Endothelial cell of umbilical vein (primary cell): Measurements from ENCODE around the gene PIANP. TPM values are rescaled to one million over a fixed set of nuclear protein-coding genes. Genes with fewer than 3 reads are reported as not detected.
A peak's percentile ranks its signal among the peaks of the same experiment; 100 is the strongest.
"Not testable (repeated sequence)": the region's sequence is repeated elsewhere in the genome, so short reads cannot be mapped to it uniquely, and the experiment has no call there.

Experiments
- BruUV-seq: library from RNA; stranded (reverse); fragments of 400-500 nt; replicated peaks from 2 replicates; lab custom pipeline; 2021; lab: Mats Ljungman, UMichigan
- CTCF ChIA-PET: fragments of 300-600, 350-600 bp; sonication (Branson Sonifier 250); formaldehyde crosslinking; loops from one replicate; lab custom pipeline; 2021; ENCODE audit warnings: antibody characterized with exemption, inconsistent platforms; lab: Charles Lee
- POLR2A ChIA-PET: fragments of 300-600, 350-600 bp; sonication (Branson Sonifier 250); formaldehyde crosslinking; loops from one replicate; lab custom pipeline; 2021; ENCODE audit warnings: antibody characterized with exemption, inconsistent platforms; lab: Charles Lee
- DNase-seq: peaks from one replicate; pipeline ENCODE4 v3.0.0-alpha.2; 2011; ENCODE audit warnings: low read depth, low spot score
- FAIRE-seq: peaks from 2 replicates; lab custom pipeline; 2011; peaks lifted over from hg19 to GRCh38; lab: Jason Lieb, UNC
- H2AFZ ChIP-seq: 2 replicates; pipeline ENCODE4 v1.6.0; 2012; ENCODE audit warnings: low read depth, low read length, control low read depth, inconsistent platforms
- H3K27ac ChIP-seq: 2 replicates; pipeline ENCODE4 v1.5.1; 2011; ENCODE audit warnings: low read depth, mild to moderate bottlenecking, control low read depth, low read length, moderate library complexity; ENCODE audit not compliant: insufficient read depth
- H3K27me3 ChIP-seq, 2 experiments: 2 replicates each; pipeline versions ENCODE4 v1.6.0 to v1.6.1; 2011; ENCODE audit warnings: low read length in 2 of 2, mixed read lengths in 1 of 2; ENCODE audit not compliant: control insufficient read depth in 2 of 2, insufficient read depth in 2 of 2
- H3K36me3 ChIP-seq, 2 experiments: 2 replicates in 1 of 2; 3 replicates in 1 of 2; pipeline ENCODE4 v1.5.1; 2011; ENCODE audit warnings: low read length in 2 of 2, mild to moderate bottlenecking in 1 of 2, moderate library complexity in 1 of 2; ENCODE audit not compliant: control insufficient read depth in 2 of 2, insufficient read depth in 2 of 2; ENCODE audit errors: extremely low read depth in 1 of 2
- H3K4me1 ChIP-seq: 3 replicates; pipeline ENCODE4 v1.5.1; 2011; ENCODE audit warnings: mild to moderate bottlenecking, low read length; ENCODE audit not compliant: control insufficient read depth, insufficient read depth; ENCODE audit errors: extremely low read depth
- H3K4me2 ChIP-seq: 2 replicates; pipeline ENCODE4 v1.6.1; 2011; ENCODE audit warnings: low read length, control low read depth, mixed read lengths; ENCODE audit not compliant: insufficient read depth
- H3K4me3 ChIP-seq, 3 experiments: fragments of 200-600 bp in 1 of 3; sonication (generic), shearing (Covaris generic) in 1 of 3; replicated peaks in 1 of 3; 2 replicates each; pipeline ENCODE4 v1.5.1; 2011 to 2016; ENCODE audit warnings: control low read depth in 3 of 3, low read length in 3 of 3, mild to moderate bottlenecking in 2 of 3, inconsistent platforms in 1 of 3, low read depth in 1 of 3, moderate library complexity in 1 of 3; ENCODE audit not compliant: insufficient read depth in 1 of 3
- H3K79me2 ChIP-seq: 2 replicates; pipeline ENCODE4 v1.6.0; 2012; ENCODE audit warnings: low read length, inconsistent platforms; ENCODE audit not compliant: control insufficient read depth, insufficient read depth
- H3K9ac ChIP-seq: replicated peaks from 2 replicates; pipeline ENCODE3; 2011; ENCODE audit warnings: low read length, control low read depth; ENCODE audit not compliant: insufficient read depth; ENCODE audit errors: extremely low read depth
- H3K9me1 ChIP-seq: replicated peaks from 3 replicates; pipeline ENCODE4 v1.6.0; 2011; ENCODE audit warnings: mild to moderate bottlenecking, low read length; ENCODE audit not compliant: control insufficient read depth, insufficient read depth; ENCODE audit errors: extremely low read depth
- H3K9me3 ChIP-seq: replicated peaks from 2 replicates; pipeline ENCODE4 v1.5.1; 2012; ENCODE audit warnings: low read length, inconsistent platforms; ENCODE audit not compliant: control insufficient read depth, insufficient read depth
- H4K20me1 ChIP-seq: replicated peaks from 2 replicates; pipeline ENCODE3; 2011; ENCODE audit warnings: mild to moderate bottlenecking, low read length; ENCODE audit not compliant: control insufficient read depth, insufficient read depth; ENCODE audit errors: extremely low read depth
- EZH2 ChIP-seq: IDR thresholded peaks from 2 replicates; pipeline ENCODE4 v1.6.1; 2012; ENCODE audit warnings: borderline replicate concordance, low read depth, mild to moderate bottlenecking, moderate library complexity, low read length, inconsistent platforms; ENCODE audit not compliant: severe bottlenecking
- FOS ChIP-seq: IDR thresholded peaks from 2 replicates; pipeline ENCODE4 v1.6.1; 2011; ENCODE audit warnings: mild to moderate bottlenecking, low read length, moderate library complexity, borderline replicate concordance; ENCODE audit not compliant: insufficient read depth
- GATA2 ChIP-seq: IDR thresholded peaks from 2 replicates; pipeline ENCODE4 v1.7.0; 2011; ENCODE audit warnings: low read depth, mild to moderate bottlenecking, moderate library complexity, mixed read lengths, low read length; ENCODE audit not compliant: insufficient read length, insufficient read depth
- MAX ChIP-seq: IDR thresholded peaks from 2 replicates; pipeline ENCODE4 v1.6.1; 2011; ENCODE audit not compliant: insufficient read depth, insufficient read length
- MYC ChIP-seq: IDR thresholded peaks from one replicate; pipeline ENCODE4 v1.6.1; 2011; ENCODE audit warnings: mild to moderate bottlenecking, low read depth, low read length
- POLR2A ChIP-seq: IDR thresholded peaks from 2 replicates; pipeline ENCODE4 v1.6.1; 2012; ENCODE audit warnings: low read depth, mild to moderate bottlenecking, control low read depth, low read length
- POLR2AphosphoS5 ChIP-seq: IDR thresholded peaks from 2 replicates; pipeline ENCODE4 v1.6.1; 2012; ENCODE audit warnings: low read depth, mild to moderate bottlenecking, control low read depth, low read length, moderate library complexity; ENCODE audit not compliant: insufficient read depth
- dilution Hi-C: fragments of 300-500 bp; cut with MboI; formaldehyde crosslinking; loops from one replicate; pipeline ENCODE4 v1.15.0; 2019; ENCODE audit warnings: low sequenced_read_pairs; ENCODE audit not compliant: extremely low pct_ligation_motif_present
- intact Hi-C: fragments of 100-400 bp; cut with micrococcal nuclease; formaldehyde crosslinking; loops from one replicate; pipeline ENCODE4 v1.10.0; 2022
- polyA plus RNA-seq, 4 experiments: library from polyadenylated mRNA; depleted of rRNA in 3 of 4; stranded (reverse) in 3 of 4; unstranded in 1 of 4; fragments of >200 nt; gene quantifications; 2 replicates each; pipeline versions ENCODE4 v1.2.1 to v1.2.3, GENCODE V29; 2011 to 2012; ENCODE audit warnings: missing spikeins in 1 of 4
- total RNA-seq: library from RNA; stranded (reverse); gene quantifications from 2 replicates; pipeline ENCODE4 v1.2.3, GENCODE V29; 2021
- TF ChIP-seq, protein P1 (sequence below), 2 donors: IDR thresholded peaks; 1 replicate in 1 of 2; 2 replicates in 1 of 2; pipeline ENCODE4 v1.5.1; 2011; ENCODE audit warnings: low read length in 2 of 2, mild to moderate bottlenecking in 2 of 2, moderate library complexity in 2 of 2, control low read depth in 1 of 2, inconsistent platforms in 1 of 2, low read depth in 1 of 2; ENCODE audit not compliant: insufficient read depth in 1 of 2; ENCODE audit errors: extremely low read depth in 1 of 2

Gene PIANP
- total and polyA plus RNA-seq, 2 donors (not counting 3 experiments of a cell fraction or from before 2014, with no cell fraction given) = 0.10 to 0.55 TPM

GRCh38 chr12:6716874-6717437 lies 16.3 kb upstream of the PIANP start:
- CTCF ChIA-PET = interaction anchor here (0.7 kb wide), 1 partner anchor 163 kb away, joined by 3 read pairs; no protein-coding TSS in a partner anchor
- H3K27me3 ChIP-seq = no peaks in the 10 kb centered on the region
- POLR2A ChIA-PET = no interaction called here

DNA sequence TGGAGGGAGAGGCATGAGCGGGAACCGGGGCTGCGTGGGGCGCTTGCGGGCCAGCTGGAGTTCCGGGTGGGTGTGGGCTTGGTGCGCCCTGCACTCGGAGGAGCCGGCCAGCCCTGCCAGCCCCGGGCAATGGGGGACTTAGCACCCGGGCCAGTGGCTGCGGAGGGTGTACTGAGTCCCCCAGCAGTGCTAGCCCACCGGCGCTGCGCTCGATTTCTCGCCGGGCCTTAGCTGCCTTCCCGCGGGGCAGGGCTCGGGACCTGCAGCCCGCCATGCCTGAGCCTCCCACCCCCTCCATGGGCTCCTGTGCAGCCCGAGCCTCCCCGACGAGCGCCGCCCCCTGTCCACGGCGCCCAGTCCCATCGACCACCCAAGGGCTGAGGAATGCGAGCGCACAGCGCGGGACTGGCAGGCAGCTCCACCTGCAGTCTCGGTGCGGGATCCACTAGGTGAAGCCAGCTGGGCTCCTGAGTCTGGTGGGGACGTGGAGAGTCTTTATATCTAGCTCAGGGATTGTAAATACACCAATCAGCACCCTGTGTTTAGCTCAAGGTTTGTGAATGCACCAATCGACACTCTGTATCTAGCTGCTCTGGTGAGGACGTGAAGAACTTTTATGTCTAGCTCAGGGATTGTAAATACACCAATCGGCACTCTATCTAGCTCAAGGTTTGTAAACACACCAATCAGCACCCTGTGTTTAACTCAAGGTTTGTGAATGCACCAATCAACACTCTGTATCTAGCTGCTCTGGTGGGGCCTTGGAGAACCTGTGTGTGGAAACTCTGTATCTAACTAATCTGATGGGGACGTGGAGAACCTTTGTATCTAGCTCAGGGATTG lies 15.6 kb upstream of the PIANP start:
- H3K9me1 ChIP-seq, H3K27me3 ChIP-seq, FAIRE-seq, H3K4me3 ChIP-seq, H3K36me3 ChIP-seq, H3K27ac ChIP-seq, intact Hi-C loops, DNase-seq, BruUV-seq, H3K4me1 ChIP-seq, H3K9ac ChIP-seq, H2AFZ ChIP-seq, H3K79me2 ChIP-seq, dilution Hi-C loops, H4K20me1 ChIP-seq, H3K9me3 ChIP-seq, H3K4me2 ChIP-seq: not testable (repeated sequence)
- CTCF ChIA-PET = interaction anchor here (0.7 kb wide), 1 partner anchor 162 kb away, joined by 3 read pairs; no protein-coding TSS in a partner anchor
- POLR2A ChIA-PET = interaction anchor here (0.6 kb wide), 1 partner anchor 9 kb away, joined by 3 read pairs; no protein-coding TSS in a partner anchor

More at GRCh38 chr12:6716874-6717437, 16.3 kb upstream of the PIANP start:
- no peak for DNase-seq
- intact Hi-C loops = no loop called here
- Histone ChIP-seq H3K36me3 (no peaks in the 10 kb centered on the region), H3K4me3 (no peak overlapping the region), H3K4me1 (no peaks in the 10 kb centered on the region), H3K4me2 (no peak overlapping the region), H3K9me3 (no peaks in the 10 kb centered on the region), H4K20me1 (no peaks in the 10 kb centered on the region), H3K79me2 (no peaks in the 10 kb centered on the region), H3K9me1 (no peaks in the 10 kb centered on the region), H3K27ac (no peak overlapping the region), H2AFZ (no peak overlapping the region), H3K9ac (no peak overlapping the region)
- dilution Hi-C loops = no loop called here
- TSS peak; percentile 62 for BruUV-seq
- TF ChIP-seq POLR2AphosphoS5 (no peak), EZH2 (no peak), MYC (no peak), FOS (no peak), MAX (no peak), POLR2A (no peak), GATA2 (no peak)
- TF ChIP-seq, protein P1, sequence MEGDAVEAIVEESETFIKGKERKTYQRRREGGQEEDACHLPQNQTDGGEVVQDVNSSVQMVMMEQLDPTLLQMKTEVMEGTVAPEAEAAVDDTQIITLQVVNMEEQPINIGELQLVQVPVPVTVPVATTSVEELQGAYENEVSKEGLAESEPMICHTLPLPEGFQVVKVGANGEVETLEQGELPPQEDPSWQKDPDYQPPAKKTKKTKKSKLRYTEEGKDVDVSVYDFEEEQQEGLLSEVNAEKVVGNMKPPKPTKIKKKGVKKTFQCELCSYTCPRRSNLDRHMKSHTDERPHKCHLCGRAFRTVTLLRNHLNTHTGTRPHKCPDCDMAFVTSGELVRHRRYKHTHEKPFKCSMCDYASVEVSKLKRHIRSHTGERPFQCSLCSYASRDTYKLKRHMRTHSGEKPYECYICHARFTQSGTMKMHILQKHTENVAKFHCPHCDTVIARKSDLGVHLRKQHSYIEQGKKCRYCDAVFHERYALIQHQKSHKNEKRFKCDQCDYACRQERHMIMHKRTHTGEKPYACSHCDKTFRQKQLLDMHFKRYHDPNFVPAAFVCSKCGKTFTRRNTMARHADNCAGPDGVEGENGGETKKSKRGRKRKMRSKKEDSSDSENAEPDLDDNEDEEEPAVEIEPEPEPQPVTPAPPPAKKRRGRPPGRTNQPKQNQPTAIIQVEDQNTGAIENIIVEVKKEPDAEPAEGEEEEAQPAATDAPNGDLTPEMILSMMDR (IDR thresholded peaks at IDR 0.05; ENCODE audit: extremely low read depth in 1 of 2, insufficient read depth in 1 of 2, low read depth in 1 of 2, low read length in 2 of 2) = no peak
- FAIRE-seq = no peak
